Uterus (tissue), 2 donors: ENCODE results near the gene LETM1.

Experiments
- CTCF ChIP-seq, 4 experiments: fragments of 200-600 bp in 2 of 4; fragments of 450-650 bp in 2 of 4; sonication (generic) in 2 of 4; IDR thresholded peaks; one replicate each; pipeline ENCODE4 v1.5.1; 2016 to 2019; ENCODE audit warnings: antibody characterized with exemption in 4 of 4, mild to moderate bottlenecking in 2 of 4, moderate library complexity in 1 of 4
- POLR2A ChIP-seq, 2 donors: fragments of 450-650 bp; IDR thresholded peaks; one replicate each; pipeline ENCODE4 v1.6.1; 2016; ENCODE audit warnings: antibody characterized with exemption in 2 of 2, mild to moderate bottlenecking in 1 of 2, moderate library complexity in 1 of 2

- no peak for TF ChIP-seq CTCF (IDR thresholded peaks at IDR 0.05)
- TF ChIP-seq POLR2A (IDR thresholded peaks at IDR 0.05), result no peak
These were observed 17.8 kb upstream of the LETM1 start for GRCh38 chr4:1873776-1874175.
